Measurements from ENCODE around the gene WWOX.

WWOX gene

GRCh38 chr16:79136955-79137354 is 1037.5 kb downstream of the WWOX start:
- DNase-seq, result no peak

GRCh38 chr16:79137426-79137939 is 1038.0 kb downstream of the WWOX start:
- DNase-seq, result no peak

GRCh38 chr16:79139799-79140198 is 1040.3 kb downstream of the WWOX start:
- no peak for DNase-seq

- DNase-seq, result no peak
Observed at GRCh38 chr16:79143026-79143425, 1043.6 kb downstream of the WWOX start.

DNA sequence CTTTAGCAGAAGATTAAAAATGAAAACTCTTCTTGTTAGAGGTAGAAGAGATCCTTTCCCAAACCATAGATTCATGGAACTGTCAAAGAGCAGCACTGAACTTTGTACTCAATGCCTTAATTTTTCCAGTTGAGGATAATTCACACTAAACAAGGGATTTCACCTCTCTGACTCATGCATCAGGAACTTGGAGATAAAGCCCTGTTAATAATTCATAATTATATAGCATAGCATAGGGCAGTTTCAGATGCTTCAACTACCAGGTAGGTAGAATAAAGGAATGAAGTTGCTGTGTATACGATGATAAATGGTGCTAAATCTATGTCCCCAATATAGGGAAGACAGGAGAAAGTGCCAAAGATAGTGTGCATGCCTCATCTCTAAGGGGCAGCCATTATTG is 1050.7 kb downstream of the WWOX start:
- no peak for DNase-seq

DNA sequence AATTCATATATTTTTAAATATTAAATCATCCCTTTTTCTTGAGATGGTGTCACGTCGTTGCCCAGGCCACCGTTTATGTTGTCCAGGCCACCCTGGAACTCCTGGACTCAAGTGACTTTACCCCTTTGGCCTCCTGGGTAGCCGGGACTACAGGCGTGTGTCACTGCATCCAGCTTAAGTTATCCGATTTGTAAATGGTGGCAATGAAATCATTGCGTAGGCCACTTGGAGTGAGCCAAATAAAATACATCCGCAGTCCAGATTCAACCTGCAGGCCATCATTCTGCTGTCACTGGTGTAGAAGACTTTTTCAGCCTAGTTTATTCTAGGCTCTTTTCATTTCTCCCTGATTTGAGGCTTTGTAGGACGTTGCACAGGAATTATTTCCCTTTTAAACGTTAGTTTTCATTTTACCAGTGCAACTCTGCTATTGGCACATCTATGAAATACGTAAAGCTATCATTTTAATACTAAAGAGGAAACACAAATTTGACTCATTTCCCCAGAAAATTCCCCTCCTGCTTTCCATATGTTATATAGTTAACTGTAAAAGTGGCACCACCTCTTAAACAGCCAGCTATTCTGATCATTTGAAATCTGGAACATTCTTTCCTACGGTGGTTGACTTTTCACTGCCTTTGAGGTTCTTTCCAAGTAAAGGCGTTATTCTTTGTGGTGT is 1051.3 kb downstream of the WWOX start:
- no peak for DNase-seq

DNA sequence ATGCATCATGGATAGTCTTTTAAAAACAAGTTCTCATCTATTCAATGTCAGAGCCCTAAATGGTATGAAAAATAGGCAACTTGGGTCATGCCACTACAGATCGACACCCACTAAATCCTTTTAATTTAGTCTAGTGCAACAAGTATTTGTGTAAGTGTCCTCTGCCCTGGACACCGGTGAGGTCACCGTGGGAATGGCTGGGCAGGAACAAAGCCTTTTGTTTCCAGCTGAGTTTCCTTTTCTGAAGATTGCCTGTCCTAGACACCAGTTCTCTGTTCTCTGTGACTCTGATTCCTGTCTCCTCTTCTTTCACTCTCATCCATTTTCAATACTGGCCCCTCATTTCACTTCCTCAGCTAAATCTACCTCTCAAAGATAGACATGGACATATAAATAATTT is 1054.6 kb downstream of the WWOX start:
- no peak for DNase-seq

DNA sequence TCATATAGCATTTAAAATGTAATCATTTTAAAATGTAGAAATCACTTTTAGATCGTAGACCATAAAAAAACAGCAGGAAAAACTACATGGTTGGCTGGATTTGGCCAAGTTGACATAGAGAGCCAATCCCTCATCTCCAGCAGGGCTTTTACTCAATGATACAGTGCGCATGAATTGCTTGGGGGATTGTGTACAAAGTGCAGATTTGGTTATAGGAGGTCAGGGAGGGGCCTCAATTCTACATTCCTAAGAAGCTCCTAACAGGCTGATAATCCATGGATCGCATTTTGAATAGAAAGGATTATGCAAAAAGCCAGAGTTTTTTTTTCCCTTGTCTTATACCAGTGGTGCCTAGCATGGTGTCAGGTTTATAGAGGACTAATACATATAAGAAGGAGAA is 1056.0 kb downstream of the WWOX start:
- DNase-seq, result no peak

- no peak for DNase-seq
Observed at GRCh38 chr16:79155904-79156303, 1056.5 kb downstream of the WWOX start.

- no peak for DNase-seq
Observed at GRCh38 chr16:79156761-79157160, 1057.3 kb downstream of the WWOX start.

DNA sequence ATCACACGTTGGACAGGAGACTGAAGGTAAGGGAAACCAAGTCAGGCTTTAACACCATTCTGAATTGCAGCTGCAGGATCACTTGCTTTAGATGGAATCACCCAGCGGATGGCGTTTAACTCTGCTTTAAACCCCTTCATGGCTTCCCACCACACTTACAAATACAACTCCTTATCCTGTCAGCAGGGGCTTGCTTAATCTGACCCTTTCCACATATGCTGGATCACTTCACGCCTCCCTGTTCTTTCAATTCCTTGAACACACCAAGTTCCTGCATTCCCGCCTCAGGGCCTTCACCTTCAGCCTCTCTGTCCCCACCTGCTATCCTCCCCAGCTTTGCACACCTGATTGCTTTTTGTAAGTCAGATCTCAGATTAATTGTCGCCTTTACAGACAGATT is 1058.9 kb downstream of the WWOX start:
- no peak for DNase-seq

GRCh38 chr16:79159261-79160049 is 1060.0 kb downstream of the WWOX start:
- DNase-seq, result no peak

DNA sequence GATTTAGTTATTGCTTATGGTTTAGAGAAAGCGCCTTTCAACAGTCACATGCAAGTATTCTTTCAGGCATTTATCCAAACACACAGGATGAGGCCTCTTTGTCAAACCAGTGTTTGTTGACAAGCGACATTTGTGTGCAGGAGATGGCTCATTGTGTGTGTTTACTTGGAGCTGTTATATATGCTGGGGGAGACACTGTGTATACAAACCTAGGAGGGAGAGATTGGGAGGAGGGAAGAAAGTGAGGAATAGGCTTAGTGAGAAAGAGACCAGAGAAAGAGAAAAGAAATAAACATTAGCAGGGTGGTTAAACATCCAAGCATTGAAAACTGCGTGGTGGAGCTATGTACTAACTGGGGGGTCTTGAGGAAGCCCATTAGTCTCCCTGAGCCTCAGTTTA is 1063.5 kb downstream of the WWOX start:
- DNase-seq, result no peak

GRCh38 chr16:79163691-79164387 is 1064.4 kb downstream of the WWOX start:
- no peak for DNase-seq

GRCh38 chr16:79164388-79164995 is 1065.0 kb downstream of the WWOX start:
- DNase-seq, result no peak

GRCh38 chr16:79165079-79165478 is 1065.6 kb downstream of the WWOX start:
- DNase-seq, result no peak

- no peak for DNase-seq
Observed at GRCh38 chr16:79165506-79165905, 1066.1 kb downstream of the WWOX start.

DNA sequence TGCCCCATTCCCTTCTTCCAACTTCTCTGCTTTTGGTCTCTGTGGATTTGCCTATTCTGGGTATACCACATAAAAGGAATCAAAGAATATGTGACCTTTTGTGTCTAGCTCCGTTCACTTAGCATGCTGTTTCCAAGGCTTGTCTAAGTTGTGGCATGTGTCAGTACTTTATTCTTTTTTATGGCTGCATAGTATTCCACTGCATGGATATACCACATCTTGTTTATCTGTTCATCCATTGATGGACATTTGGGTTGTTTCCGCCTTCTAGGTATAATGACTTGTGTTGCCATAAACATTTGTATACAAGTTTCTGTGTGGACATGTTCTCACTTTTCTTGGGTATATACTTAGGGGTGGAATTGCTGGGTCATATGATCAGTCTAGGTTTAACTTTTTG is 1068.4 kb downstream of the WWOX start:
- DNase-seq, result no peak

DNA sequence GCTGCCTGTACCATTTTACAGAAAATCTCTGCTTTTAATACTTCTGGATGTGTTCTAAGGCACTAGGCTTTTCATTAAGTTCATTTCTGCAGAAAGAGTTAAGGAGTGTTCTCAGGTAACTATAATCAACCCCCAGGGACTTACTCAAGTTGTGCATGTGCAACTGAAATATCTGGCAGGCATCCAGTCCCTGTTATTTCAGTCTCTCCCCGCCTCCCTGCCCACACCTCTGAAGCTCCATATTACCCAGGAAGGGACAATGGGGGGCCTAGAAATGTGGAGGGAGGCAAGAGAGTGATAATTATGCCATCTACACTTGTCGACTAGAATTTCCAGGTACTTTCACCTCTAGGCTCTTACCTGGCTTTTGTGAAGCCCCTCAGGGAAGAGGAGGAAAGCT is 1068.9 kb downstream of the WWOX start:
- peak; percentile 45 for DNase-seq

DNA sequence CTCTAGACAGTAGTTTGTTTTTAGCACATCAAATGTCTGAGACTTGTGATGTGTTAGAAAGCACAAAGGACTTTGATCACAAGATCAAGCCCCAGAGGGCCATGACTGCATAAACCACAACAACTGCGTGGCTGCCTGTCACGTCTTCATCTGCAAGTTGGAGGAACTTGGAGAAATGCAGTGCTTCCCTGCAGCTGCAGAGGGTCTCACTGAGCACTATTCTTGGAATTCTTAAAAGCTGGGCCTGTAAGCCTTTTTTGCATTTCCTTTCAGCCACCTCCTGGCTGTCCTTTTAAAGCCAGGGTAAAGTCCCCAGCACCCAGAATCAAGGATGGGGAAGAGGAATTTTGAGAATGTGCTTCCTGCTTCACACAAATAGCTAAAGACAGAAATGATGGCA is 1069.8 kb downstream of the WWOX start:
- DNase-seq, result no peak

DNA sequence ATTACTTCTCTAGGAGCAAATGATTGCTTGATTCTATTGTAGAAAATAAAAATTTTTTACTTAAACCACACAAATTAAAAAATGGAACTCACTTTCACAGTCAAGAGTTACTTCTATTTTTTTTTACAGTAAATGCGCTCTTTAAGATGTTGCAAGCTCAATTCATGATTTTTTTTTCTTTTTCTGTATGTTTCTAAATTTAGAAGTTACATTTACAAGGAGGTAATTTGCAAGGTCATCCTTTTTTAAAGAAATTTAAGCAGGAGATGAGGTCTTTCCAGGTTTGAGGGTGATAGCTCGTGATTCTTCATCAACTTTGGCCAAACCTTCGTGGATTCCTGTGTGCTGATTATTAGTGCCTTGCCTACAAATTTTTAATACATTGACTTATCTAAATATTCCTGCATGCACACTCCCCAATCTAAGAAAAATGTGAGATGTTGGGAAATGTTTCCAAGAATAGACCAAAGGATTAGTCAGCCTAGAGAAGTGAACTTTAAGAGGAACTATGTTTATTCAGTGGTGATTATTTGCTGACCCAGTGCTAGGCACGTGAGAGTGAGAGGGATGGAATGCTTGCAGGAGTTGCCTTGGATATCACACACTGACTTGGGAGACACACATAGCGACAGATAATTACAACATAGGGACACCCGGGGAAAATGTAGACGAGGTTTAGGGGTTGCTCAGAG is 1071.2 kb downstream of the WWOX start:
- no peak for DNase-seq

- peak; percentile 32 for DNase-seq
Observed at GRCh38 chr16:79171504-79171903, 1072.0 kb downstream of the WWOX start.

Data from DMS79 treated with DMSO at 0.1 percent for 48 hours (cell line).